ENCODE results near the gene SECISBP2L. TPM values are rescaled to one million over a fixed set of nuclear protein-coding genes. Genes with fewer than 3 reads are reported as not detected.
A peak's percentile ranks its signal among the peaks of the same experiment; 100 is the strongest.
"Not testable (repeated sequence)": the region's sequence is repeated elsewhere in the genome, so short reads cannot be mapped to it uniquely, and the experiment has no call there.

SECISBP2L gene, protein sequence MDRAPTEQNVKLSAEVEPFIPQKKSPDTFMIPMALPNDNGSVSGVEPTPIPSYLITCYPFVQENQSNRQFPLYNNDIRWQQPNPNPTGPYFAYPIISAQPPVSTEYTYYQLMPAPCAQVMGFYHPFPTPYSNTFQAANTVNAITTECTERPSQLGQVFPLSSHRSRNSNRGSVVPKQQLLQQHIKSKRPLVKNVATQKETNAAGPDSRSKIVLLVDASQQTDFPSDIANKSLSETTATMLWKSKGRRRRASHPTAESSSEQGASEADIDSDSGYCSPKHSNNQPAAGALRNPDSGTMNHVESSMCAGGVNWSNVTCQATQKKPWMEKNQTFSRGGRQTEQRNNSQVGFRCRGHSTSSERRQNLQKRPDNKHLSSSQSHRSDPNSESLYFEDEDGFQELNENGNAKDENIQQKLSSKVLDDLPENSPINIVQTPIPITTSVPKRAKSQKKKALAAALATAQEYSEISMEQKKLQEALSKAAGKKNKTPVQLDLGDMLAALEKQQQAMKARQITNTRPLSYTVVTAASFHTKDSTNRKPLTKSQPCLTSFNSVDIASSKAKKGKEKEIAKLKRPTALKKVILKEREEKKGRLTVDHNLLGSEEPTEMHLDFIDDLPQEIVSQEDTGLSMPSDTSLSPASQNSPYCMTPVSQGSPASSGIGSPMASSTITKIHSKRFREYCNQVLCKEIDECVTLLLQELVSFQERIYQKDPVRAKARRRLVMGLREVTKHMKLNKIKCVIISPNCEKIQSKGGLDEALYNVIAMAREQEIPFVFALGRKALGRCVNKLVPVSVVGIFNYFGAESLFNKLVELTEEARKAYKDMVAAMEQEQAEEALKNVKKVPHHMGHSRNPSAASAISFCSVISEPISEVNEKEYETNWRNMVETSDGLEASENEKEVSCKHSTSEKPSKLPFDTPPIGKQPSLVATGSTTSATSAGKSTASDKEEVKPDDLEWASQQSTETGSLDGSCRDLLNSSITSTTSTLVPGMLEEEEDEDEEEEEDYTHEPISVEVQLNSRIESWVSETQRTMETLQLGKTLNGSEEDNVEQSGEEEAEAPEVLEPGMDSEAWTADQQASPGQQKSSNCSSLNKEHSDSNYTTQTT
- 85.0 TPM for total RNA-seq

DNA sequence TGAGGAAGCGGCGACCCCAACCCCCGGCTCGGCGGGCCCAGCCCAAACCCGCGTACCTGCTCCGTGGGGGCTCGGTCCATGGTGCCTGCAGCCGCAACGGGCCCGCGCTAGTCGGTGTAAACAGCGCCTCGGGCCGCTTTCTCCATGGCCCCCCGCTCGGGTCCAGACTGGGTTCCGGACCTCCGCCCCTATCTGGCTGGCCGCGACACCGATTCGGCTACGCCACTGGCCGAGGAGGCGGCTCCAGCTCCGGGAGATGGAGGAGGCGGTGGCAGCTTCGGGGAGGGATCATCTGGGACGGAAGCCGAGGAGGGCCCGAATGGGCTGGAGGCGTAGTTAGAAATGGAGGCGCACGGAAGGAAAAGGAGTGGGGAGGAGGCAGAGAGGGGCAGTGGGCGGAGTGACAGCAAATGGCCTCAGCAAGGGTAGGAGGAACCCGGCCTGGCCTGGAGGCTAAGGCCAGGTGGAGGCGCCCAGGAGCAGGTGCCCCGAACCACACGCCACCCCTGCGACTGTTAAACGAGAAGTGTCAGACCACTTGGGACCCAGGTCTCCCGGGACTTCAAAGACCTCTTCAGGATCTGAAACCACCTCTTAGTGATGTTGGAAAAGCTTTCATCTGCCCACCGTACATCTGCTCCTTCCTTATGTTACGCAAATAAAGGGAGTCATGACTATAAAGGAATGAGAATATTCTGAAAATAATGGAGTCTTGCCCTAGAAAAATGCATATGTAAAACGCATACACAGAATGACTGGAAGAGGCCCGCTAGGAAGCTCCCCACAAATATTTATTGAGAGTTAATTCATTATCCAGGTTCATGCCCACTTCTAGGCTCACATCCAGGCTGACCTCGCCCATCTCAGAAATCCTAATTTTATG, at the start of gene SECISBP2L:
Gene SECISBP2L, minus strand, starts transcription at position 227 of the 883 bp plus-strand sequence. Its CDS starts 147 bp downstream, at position 80.
- peak; percentile 95 for DNase-seq

DNA sequence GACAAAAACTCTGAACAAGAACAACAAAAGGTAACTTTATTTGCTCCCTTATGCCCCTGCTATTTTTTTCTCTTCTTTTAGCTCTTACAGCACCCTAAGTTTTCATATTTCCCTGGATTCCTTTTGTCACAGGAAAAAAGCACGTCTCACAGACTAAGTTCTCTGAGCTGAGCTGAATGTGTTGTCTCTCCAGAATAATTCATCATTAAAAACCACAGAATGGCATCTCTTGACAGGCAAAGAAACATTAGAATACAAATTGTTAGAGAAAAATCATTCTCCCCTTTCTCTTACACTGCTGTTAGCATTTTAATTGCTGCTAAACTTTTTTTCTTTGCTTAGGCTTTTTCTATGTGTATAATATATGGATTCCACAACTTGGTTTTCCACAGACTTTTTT, 48.7 kb upstream of the SECISBP2L start:
- DNase-seq, result no peak

DNA sequence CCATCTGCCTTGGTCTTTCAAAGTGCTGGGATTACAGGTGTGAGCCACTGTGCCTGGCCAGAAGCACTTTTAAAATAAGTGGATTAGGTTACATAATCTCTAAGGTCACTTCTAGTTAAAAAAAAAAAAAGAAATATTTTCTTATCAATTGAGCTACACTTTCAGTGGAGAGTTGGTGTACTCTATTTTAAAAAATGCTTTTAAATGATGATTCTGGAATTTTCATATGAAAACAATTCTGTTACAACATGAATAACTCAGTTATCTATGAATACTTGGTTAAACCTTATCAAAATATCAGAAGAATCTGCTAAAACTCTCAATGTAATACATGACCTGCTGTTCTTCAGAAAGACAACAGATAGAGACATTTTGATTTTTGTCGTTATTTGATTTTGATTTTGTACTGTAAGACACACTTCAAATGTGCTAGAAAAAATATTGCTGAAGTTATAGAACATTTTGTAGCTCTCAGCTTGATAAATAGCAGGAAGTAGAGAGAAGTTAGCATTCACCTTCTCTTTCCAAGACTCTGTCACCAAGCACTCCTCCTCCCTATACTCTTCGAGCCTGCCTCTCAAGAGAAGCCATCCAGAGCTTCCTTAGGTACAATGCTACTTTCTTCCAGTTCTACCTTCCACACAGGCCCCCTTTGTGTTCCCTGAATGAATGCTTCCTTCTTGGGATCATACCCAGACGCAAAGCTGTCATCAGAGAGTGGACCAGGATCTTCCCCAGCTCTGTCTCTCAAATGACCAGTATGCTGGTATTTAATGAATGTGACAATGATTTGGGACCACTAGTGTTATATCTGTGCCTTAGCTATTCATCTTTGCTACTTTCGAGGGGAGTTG, 47.2 kb upstream of the SECISBP2L start:
- DNase-seq, result no peak

DNA sequence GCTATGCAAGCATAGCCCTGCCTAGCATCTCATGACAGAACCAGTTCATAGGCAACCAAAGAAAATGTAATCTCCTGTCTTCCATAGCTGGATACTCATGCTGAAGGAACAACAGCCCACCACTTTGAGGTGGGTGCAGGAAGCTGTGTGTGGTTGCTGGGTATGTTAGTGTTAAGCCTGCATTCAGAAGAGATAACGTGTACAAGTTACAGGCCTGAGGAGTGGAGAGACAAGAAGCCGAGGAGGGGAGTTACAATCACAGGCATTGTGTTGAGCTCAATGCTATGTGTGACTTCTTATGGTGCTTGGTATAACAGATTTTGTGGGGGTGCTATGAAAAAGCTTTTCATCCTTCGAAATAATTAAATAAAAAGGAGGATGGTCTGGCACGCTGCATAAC, 42.8 kb upstream of the SECISBP2L start:
- DNase-seq, result no peak

DNA sequence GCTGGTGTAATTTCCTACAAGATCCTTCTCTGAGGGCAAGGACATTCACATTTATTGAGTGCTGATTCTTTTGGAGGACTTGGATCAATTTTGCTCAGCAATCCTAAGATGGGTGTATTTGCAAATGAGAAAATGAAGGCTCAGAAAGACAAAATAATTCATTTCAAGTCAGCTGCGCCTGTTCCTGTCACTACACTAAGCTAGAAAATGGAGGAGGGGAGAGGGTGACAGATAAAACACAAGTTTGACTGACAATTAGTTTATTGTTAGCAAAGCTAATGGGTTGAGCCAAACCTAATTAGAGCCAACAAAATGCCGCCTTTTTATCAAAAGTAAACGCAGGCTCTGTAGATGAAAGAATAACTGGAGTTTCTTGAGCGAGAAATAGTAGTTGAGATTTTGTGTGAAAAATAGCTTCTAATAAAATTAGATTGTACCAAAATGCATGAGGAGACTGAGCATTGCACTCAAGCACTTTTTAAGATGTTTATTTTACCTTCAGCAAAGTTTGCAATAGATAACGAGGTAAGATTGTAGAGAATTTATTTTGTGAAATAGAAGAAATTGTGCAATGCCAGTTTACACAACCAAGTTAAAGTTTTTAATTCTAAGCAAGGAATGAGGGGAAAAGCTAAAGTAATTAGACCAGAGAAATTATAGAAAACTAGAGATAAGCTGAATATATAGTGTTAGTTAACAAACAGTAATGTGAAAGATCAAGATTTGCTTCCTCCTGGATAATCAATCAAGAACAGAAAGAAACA, 39.6 kb upstream of the SECISBP2L start:
- DNase-seq, result no peak

DNA sequence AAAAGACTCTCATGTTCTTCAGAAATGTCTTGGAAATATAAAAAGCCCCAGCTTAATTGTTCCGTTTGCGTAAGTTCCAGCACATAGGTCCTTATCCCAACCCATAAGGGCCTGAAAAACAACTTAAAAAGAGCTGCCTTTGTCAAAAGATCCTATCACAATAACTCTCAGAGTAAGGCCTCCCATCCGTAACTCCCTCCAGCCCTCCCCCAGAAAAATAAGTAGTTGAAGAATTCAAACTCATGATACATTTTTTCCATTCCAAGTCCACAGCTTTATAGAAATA, 38.0 kb upstream of the SECISBP2L start:
- no peak for DNase-seq

DNA sequence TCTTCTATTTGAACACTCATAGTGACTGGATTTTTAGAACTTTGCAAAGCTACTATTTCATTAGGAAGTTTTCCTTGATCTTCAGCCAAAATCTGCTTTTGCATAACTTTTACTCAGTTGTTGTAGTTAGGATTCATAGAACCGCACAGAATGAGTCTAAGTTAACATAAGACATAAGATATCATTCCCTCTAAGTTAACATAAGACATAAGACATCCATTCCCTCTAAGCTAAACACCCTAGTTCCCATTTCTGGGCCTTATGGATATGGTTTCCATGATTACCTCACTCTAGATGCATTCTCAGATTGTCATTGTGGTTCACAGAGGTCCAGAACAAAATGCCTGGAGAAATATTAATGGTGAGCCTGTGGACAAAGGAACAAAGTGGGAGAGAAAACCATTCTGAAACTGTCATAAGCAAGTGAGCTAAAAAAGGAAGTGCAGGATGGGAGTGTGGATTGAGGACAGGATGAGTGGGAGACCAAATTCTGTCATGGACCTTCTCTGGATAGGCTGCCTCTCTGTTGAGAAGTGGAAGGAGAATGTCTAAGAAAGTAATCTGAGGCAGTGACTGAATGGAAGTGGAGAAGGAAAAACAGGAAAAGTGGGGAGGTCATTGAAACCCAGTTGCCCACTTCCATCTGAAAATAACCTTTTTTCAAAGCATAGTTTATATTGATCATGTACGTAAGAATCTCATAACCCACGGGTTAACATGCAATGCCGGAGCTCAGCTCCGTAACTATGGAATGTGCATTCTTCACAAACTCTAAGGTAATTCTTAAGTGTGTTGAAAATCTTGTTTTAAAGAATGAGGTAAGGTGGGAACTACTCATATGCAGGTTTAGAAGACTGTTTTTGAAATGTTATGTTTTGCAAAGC, 37.4 kb upstream of the SECISBP2L start:
- no peak for DNase-seq

DNA sequence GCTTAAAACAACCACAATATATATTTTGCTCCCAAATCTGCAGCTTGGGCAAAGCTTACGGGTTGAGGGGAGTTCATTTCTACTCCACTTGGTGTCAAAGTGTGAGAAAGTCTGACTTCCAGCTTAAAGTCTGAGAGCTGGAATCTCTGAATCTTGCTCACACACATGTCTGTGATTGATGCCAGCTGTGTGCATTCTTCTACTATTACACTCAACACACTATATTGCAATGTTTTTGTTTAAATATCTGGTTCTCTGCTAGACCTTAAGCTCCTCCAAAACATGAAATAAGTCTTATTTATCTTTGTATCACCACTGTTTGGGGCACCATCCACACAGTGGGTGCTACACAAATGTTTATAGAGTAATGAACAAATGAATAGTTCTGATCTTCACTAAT, 36.7 kb upstream of the SECISBP2L start:
- no peak for DNase-seq

DNA sequence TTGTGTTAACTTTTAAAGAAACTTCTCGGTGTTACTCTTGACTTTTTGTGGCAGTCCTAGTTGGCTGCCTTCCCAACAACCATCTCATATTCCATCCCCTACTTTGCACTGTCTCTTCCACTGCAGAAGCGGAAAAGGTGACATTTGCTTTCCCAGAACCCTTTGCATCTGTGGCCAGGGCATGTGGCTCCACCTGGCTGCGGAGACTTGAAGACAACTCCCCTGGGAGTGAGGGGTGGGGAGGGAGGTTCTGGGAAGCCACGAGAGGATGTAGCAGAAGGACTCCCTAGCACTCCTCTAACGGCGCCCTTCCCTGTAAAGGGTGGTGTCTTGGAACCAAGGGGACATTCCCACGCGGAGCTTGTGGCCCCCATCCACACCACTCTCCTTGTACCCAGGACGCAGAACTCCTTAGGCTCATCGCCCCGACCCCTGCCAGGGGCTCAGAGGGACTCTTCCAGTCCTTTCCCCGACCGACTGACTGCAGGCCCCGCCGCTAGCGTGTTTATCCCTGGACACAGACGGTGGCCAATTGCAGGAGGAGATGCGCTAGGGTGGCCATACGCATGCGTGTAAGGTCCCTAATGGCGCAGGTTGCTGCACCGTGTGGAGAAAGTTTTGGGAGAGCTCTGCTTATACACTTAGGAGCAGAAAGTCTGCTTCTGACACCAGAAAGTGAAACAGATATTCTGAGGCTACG, 33.2 kb upstream of the SECISBP2L start:
- DNase-seq, result no peak

DNA sequence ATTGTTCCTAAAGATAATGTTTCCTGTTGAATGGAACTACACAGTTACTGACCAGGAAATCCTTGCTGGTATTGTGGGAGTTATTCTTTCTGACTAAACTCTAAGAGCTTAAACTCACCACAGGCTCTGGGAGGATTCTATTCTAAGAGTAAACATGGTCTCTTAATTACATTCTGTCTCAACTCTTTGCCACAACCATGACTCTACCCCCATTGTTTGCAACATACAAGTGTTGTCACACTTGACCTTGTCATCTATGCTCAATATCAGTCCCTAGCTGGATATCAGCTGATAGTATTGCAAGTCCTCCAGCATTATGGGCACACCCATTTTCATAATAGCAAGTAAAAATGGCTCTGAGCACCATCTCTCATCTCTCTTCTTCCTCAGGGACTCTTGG, 29.6 kb upstream of the SECISBP2L start:
- DNase-seq, result no peak

DNA sequence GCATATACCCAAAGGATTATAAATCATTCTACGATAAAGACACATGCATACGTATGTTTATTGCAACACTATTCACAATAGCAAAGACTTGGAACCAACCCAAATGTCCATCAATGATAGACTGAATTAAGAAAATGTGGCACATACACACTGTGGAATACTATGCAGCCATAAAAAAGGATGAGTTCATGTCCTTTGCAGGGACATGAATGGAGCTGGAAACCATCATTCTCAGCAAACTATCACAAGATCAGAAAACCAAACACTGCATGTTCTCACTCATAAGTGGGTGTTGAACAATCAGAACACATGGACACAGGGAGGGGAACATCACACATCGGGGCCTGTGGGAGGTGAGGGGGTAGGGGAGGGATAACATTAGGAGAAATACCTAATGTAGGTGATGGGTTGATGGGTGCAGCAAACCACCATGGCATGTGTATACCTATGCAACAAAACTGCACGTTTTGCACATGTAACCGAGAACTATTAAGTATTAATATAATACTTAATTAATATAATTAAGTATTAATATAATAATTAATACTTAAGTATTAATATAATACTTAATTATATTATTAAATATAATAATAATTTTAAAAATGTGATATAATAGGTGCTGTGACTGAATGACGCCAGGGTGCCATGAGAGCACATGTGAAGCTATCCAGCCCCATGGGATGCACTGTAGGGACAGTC, 28.5 kb upstream of the SECISBP2L start:
- DNase-seq, result not testable (repeated sequence)

DNA sequence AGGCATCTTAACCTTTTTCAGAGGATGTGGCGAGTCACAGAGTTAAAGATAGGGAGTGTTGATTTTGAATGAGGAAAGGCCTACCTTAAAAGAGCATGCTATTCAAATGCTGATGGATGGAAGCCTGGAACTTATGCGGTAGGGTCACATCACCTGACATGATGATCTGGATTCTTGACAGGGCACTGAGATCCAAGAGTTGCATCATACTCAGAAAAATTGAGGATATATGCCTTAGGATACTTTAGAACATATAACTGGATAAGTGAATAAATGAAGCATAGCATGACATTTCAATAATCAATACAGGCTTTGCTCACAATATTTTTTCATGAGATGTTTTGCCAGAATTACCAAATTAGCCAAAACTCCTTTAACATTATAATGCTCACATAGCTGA, 20.1 kb upstream of the SECISBP2L start:
- DNase-seq, result no peak

DNA sequence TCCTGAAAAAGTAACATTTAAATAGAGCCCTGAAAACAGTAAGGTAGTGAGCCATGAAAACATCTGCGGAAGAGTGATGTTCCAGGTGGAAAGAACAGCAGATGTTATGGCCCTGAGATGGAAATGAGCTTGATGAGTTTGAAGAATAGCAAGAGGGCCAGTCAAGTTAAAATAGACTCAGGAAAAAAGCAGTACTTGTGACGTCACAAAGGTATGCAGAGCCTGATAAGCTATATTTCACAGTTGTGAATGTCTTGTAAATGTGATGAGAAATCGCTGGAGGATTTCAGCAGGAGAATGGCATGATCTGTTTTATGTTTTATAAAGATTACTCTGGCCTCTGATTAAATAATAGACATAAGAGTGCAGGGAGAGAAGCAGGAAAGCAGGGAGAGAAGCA, 18.6 kb upstream of the SECISBP2L start:
- DNase-seq, result no peak

DNA sequence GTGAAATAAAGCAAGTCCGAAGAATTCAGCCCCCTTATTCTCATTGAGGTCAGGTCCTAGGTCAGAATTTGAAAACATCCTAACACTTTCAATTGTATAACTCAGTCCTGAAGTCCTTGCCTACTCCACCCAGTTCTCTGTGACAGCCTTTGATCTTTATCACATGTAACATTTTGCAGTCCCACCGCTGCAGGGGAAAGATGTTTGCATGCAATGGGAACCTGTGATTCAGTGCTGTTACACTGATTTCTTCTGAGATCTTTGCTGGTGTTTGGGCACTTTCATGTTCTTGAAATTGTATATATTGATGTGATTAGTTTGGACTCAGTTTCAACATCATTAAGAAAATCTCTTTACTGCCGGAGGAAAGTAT, 18.0 kb upstream of the SECISBP2L start:
- no peak for DNase-seq

DNA sequence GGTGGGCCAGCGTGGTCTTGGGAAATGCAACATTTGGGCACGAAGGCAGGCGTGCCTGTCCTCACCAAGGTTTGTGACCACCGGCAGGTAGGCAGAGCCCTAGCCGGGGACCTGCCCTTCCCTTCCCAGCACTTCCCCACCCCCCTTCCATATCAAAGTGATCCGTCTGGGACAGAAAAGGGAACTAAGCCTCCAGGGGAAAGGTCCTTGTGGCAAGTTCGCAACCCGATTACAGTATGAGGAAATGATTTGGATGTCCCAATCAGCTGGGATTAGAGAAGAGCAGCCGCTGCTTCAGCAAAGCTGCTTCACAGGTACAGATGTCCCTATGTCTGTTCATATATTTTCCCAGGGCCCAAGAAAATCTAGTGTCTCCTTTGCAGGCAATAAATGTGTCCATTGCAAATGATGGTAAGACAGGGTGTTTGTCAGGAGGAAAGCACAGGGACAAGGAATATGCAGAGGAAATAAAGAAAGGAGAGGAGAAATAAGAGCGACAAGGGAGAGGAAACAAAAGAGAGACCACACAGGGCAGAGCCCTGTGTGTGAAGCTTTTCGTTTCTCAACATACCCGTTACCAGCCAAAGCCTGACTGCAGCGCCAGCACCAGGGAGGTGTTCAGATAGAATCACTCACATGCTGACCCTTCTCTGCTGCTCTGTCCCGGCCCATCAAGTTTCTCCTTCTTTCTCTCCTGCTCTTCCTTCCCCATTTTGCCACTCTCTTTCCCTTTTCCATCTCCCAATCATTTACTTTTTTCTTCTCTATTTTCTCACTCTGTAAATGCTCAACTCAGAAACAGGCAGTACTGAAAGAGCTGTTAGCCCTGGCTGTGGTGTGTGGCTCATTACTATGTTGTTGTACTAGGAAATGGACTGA, 17.4 kb upstream of the SECISBP2L start:
- DNase-seq, result no peak

DNA sequence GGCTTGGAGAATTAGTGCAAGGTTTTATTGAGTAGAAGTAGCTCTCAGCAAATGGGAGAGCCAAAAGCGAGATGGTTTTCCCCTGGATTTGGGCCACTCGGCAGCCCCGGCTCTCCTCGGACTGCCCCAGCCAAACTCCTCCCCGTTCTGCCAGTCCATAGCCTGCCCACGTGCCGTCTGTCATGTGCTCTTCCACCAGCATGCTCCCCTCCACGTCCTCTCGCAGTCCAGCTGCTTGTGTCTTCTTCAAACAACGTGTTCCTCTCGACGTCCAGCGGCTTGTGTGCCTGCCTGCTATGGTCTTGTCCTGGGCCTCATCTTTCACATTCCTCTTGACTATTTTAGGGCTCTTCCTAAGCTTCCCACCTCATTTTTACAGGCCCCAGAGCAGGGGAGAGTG, 16.7 kb upstream of the SECISBP2L start:
- no peak for DNase-seq
